ACHN (cell line): Measurements from ENCODE around the gene ADGRL1.
"Not testable (repeated sequence)": the region's sequence is repeated elsewhere in the genome, so short reads cannot be mapped to it uniquely, and the experiment has no call there.

Experiments used
- DNase-seq: peaks from one replicate; pipeline ENCODE4 v3.0.0-alpha.2; 2015
- in situ Hi-C: cut with HindIII; loops from 2 replicates; pipeline ENCODE4 v1.10.0; 2017; ENCODE audit warnings: low sequenced_read_pairs, low pct_ligation_motif_present, low pct_unique_long_range_greater_than_20kb

Gene ADGRL1

DNA sequence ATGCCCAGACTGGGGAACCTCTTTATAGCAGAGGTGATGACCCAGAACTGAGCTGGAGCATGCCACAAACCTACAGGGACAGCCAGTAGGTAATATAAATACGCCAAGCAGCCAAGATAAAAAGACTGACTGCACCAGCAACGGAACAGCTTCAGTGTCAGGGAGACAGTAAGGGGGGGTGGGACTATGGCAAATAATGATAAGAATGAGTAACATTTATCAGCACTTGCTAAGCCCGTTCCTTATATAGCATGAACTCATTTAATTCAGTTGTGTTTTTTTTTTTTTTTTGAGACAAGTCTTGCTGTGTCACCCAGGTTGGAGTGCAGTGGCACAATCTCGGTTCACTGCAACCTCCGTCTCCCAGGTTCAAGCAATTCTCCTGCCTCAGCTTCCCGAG lies 20.5 kb upstream of the ADGRL1 start:
- DNase-seq, in situ Hi-C loops: not testable (repeated sequence)

GRCh38 chr19:14222886-14223285 lies 16.9 kb upstream of the ADGRL1 start:
- no peak for DNase-seq
- in situ Hi-C loops: no loop called here

DNA sequence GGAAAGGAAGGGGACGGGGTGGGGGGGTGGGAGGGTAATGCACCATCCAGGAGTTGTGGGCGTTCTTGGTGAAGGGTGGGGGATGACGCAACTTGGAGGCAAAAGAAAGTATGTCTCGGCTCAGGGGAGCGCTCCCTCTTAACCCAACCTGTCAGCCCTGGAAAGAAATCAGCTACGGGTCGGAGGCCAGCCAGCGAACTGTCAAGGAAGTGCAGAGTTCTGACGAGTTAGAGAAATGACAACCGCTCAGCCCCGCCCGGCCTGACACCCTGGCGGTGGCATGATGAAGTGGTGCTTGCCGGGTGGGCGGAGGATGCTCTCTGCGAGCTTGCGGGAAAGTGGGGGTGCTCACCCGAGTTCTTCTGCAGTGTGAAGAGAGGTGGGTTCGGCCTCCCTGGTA lies 15.4 kb upstream of the ADGRL1 start:
- in situ Hi-C loops: not testable (repeated sequence)
- DNase-seq: peak; percentile 43

- in situ Hi-C loops: no loop called here
- DNase-seq: no peak
Observed at GRCh38 chr19:14218620-14219330, 12.8 kb upstream of the ADGRL1 start.

DNA sequence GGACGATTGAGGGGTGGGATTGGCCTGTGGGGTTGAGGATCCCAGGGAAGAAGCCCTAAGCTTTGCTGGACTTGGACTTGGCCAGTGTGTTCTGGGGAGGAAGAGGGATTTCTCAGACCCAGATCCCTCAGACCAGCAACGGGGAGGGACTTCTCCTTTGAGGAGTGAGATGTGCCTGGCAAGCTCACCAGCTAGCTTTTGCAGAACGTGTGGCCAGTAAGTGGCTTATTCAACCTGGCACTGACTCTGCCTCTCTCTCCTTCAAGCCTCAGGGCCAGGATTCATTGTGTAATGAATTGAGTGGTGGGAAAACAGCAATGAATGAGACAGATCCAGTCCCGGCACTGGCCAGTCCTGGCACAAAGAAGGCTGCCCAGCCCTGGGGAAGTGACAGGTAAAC lies 11.9 kb upstream of the ADGRL1 start:
- DNase-seq, in situ Hi-C loops: not testable (repeated sequence)

GRCh38 chr19:14214580-14214979 lies 8.6 kb upstream of the ADGRL1 start:
- in situ Hi-C loops: no loop called here

GRCh38 chr19:14210182-14210581 lies 4.2 kb upstream of the ADGRL1 start:
- in situ Hi-C loops, DNase-seq: not testable (repeated sequence)

More at GRCh38 chr19:14214580-14214979, 8.6 kb upstream of the ADGRL1 start:
- DNase-seq: no peak

DNA sequence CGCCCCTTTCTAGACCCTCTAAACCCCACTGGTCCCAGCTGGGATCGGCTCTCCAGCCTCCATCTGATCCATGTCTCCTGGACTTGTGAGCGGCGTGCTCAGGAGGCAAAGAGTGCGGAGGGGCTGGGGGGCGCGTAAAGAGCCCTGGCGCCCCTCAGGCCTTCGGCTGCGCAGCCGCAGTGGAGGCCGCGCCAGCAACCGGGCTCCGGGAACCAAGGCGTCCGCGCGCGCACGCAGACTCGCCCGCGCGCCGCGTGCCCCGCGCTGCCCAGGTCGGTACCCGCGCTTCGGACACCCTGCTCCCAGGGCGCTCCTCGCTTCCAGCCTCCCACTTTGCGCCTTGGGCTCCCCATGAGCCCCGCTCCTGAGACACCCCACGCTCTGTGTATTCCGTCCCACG lies 3.4 kb upstream of the ADGRL1 start:
- DNase-seq, in situ Hi-C loops: not testable (repeated sequence)

DNA sequence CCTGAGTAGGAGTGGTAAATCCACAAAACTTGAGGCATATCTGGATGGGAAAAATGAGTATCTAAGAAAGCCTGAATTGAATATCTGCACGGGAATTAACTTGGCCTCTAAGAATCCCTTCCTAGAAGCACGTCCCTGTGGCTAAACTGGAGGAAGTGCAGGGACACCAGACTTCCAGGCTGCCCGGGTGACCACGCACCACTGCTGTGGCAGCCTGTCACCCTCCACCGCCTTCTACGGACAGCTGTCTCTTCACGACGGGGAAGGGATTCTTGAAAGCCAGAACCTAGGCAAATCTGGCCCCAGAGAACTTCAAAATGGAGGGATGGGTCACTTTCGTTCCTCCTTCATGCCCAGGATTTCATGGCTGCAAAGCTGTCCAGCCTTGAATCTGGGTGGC lies 2.5 kb upstream of the ADGRL1 start:
- DNase-seq, in situ Hi-C loops: not testable (repeated sequence)

GRCh38 chr19:14207796-14208195 lies 1.8 kb upstream of the ADGRL1 start:
- in situ Hi-C loops, DNase-seq: not testable (repeated sequence)

- in situ Hi-C loops: not testable (repeated sequence)
- DNase-seq: peak; percentile 83
Observed at GRCh38 chr19:14206737-14207726, 1.1 kb upstream of the ADGRL1 start.

DNA sequence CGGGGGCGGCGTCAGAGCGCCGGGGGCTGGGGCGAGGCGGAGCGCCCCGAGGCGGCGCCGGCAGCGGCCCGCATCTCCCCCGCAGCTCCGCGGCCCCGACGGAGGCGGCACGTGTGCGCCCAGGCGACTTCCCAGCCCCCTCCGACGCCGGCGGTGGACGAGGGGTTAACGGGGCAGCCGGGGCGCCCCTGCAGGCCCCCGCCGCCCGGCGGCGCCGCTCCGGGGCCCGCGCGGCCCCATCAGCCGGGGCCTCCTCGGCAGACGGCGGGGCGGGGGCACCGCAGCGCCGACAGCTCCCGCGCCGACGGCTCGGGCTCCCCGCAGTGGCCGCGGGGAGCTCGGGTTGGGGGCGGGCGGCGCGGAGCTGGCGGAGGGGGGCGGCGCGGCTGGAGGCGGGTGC lies 339 bp upstream of the ADGRL1 start:
- in situ Hi-C loops, DNase-seq: not testable (repeated sequence)

DNA sequence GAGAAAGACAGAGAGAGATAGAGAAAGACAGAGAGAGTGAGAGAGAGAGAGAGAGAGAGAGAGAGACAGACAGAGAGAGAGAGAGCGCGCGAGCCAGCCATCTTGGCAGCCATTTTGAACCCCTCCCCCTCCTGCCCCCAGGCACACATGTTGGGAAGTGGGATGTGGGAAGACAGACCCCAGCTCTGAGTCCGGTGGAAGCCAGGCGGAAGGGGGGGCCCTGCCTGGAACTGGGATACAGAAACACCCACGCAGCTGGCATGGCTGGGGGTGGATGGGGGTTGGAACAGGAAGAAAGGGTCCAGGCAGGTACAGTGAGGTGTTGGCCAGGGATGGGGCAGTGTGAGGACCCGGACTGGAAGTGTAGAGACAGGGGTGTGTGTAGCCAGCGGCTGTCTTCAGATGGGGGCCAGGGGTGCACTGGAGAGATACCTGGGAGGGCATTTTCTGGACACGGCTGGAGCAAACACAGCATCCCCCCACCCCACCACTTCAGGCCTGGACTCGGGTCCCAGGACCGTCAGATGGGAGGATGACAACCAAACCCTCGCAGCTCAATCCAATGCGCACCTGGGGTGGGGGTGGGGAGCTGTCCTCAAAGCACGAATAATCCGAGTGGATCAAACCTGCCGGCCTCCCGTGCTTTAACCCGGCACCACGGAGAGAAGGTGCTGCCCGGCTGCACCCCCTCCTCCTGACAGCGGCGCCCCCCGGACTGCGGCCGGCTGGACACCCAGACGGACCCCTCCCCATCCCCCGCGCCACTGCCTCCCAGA lies 1.1 kb downstream of the ADGRL1 start:
- in situ Hi-C loops, DNase-seq: not testable (repeated sequence)

DNA sequence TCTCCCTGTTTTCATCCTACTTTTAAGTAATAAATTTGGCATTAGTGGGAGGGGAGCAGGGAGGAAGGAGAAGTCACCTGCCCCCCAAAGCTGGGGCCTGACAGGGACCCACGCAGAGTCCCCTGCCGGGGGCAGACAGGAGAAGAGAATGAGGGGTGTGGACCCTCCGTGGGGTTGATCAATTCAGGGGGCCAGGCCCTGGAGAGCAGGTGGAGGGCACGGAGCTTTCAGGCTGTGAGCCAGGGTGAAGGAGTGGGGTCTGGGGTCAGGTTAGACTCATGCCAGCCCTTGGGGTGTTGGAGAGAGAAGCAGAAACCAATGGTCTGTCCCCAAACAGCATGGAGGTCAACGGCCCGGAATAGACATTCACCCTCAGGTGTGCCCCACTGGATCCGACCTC lies 1.8 kb downstream of the ADGRL1 start:
- in situ Hi-C loops, DNase-seq: not testable (repeated sequence)

DNA sequence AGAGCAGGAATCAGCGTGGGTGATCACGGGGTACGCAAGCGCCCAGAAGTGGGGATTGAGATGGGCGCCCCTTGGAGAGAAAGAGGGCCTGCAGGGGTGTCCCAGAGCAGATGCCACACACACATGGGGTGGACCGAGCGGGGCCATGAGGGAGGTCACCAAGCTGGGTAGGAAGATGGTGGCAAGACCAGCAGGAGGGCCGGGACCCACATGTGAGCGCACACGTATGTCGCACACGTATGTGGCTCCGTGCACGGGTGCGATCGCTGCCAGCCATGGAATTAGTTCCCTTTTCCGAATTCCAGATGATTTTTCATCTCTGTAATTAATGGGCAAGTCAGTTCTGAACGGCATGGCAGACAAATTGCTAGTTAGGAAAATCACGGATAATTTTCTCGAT lies 2.2 kb downstream of the ADGRL1 start:
- in situ Hi-C loops: not testable (repeated sequence)

GRCh38 chr19:14203177-14203576 lies 2.8 kb downstream of the ADGRL1 start:
- in situ Hi-C loops: no loop called here

More for the DNA sequence above, 2.2 kb downstream of the ADGRL1 start:
- not testable (repeated sequence) for DNase-seq

DNA sequence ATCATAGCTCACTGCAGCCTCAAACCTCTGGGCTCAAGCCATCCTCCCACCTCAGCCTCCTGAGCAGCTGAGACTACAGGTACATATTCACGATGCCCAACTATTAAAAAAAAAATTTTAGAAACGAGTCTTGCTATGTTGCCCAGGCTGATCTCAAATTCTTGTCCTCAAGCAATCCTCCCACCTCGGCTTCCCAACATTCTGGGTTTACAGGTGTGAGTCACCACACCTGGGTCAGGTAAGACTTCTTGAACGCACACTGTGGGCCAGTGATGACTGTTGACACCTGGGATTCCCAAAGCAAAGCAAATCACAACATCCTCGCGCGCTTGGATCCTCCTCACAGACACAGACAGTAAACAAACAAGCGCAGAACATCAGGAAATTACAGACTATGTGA lies 4.5 kb downstream of the ADGRL1 start:
- DNase-seq, in situ Hi-C loops: not testable (repeated sequence)

More at GRCh38 chr19:14203177-14203576, 2.8 kb downstream of the ADGRL1 start:
- DNase-seq: no peak

- in situ Hi-C loops: not testable (repeated sequence)
- DNase-seq: peak; percentile 31
Observed at GRCh38 chr19:14200147-14200841, 5.7 kb downstream of the ADGRL1 start.
